DOHH2 (cell line): ENCODE data around the gene ONECUT2.
"Not testable (repeated sequence)": the region's sequence is repeated elsewhere in the genome, so short reads cannot be mapped to it uniquely, and the experiment has no call there.

Experiments
- H3F3A ChIP-seq: fragments of 200-600 bp; sonication (generic), shearing (Covaris generic); 2 replicates; pipeline ENCODE4 v1.6.0; 2016; ENCODE audit warnings: antibody characterized with exemption, mild to moderate bottlenecking; ENCODE audit not compliant: control insufficient read depth, insufficient read depth
- H3K27ac ChIP-seq: fragments of 200-600 bp; sonication (generic); 2 replicates; pipeline ENCODE4 v1.5.1; 2014; ENCODE audit warnings: low read depth, mild to moderate bottlenecking, low read length, moderate library complexity
- H3K27me3 ChIP-seq: fragments of 200-600 bp; sonication (generic); 2 replicates; pipeline ENCODE4 v1.6.1; 2014; ENCODE audit warnings: mild to moderate bottlenecking, low read length, mixed read lengths; ENCODE audit not compliant: control insufficient read depth
- H3K36me3 ChIP-seq: fragments of 200-600 bp; sonication (generic); 2 replicates; pipeline ENCODE4 v1.6.1; 2014; ENCODE audit warnings: mild to moderate bottlenecking, low read length, moderate library complexity, mixed read lengths; ENCODE audit not compliant: control insufficient read depth
- H3K4me1 ChIP-seq: fragments of 200-600 bp; sonication (generic); 2 replicates; pipeline ENCODE4 v1.6.1; 2014; ENCODE audit warnings: mild to moderate bottlenecking, low read length, mixed read lengths; ENCODE audit not compliant: control insufficient read depth
- H3K4me2 ChIP-seq: fragments of 200-600 bp; sonication (generic); 2 replicates; pipeline ENCODE4 v1.6.0; 2014; ENCODE audit warnings: mild to moderate bottlenecking, low read length, moderate library complexity
- H3K4me3 ChIP-seq: fragments of 200-600 bp; sonication (generic); 2 replicates; pipeline ENCODE4 v1.5.1; 2014; ENCODE audit warnings: mild to moderate bottlenecking, low read length, mixed read lengths
- H3K79me2 ChIP-seq: fragments of 200-600 bp; sonication (generic); 2 replicates; pipeline ENCODE4 v1.6.1; 2014; ENCODE audit warnings: mild to moderate bottlenecking, low read length, mixed read lengths; ENCODE audit not compliant: control insufficient read depth
- H3K9me2 ChIP-seq: fragments of 200-600 bp; sonication (generic); replicated peaks from 2 replicates; pipeline ENCODE4 v1.6.1; 2014; ENCODE audit warnings: mild to moderate bottlenecking, low read length, mixed read lengths; ENCODE audit not compliant: control insufficient read depth
- H3K9me3 ChIP-seq: fragments of 200-600 bp; sonication (generic); 2 replicates; pipeline ENCODE4 v1.6.1; 2014; ENCODE audit warnings: antibody characterized with exemption, low read length, mixed read lengths; ENCODE audit not compliant: control insufficient read depth, insufficient read depth
- H4K20me1 ChIP-seq: fragments of 200-600 bp; sonication (generic); 2 replicates; pipeline ENCODE4 v1.6.0; 2014; ENCODE audit warnings: low read depth, mild to moderate bottlenecking, antibody characterized with exemption, low read length, moderate library complexity; ENCODE audit not compliant: control insufficient read depth, insufficient read depth
- EZH2phosphoT487 ChIP-seq: fragments of 200-600 bp; sonication (generic); IDR thresholded peaks from 2 replicates; pipeline ENCODE4 v1.6.1; 2017; ENCODE audit warnings: borderline replicate concordance, mild to moderate bottlenecking, antibody characterized with exemption, low read length, moderate library complexity, mixed read lengths
- TF ChIP-seq, protein P1 (sequence below): fragments of 200-600 bp; sonication (generic); IDR thresholded peaks from one replicate; pipeline ENCODE4 v1.5.1; 2014; ENCODE audit warnings: antibody characterized with exemption, mild to moderate bottlenecking, low read depth, low read length; ENCODE audit not compliant: poor library complexity, severe bottlenecking

ONECUT2 gene

DNA sequence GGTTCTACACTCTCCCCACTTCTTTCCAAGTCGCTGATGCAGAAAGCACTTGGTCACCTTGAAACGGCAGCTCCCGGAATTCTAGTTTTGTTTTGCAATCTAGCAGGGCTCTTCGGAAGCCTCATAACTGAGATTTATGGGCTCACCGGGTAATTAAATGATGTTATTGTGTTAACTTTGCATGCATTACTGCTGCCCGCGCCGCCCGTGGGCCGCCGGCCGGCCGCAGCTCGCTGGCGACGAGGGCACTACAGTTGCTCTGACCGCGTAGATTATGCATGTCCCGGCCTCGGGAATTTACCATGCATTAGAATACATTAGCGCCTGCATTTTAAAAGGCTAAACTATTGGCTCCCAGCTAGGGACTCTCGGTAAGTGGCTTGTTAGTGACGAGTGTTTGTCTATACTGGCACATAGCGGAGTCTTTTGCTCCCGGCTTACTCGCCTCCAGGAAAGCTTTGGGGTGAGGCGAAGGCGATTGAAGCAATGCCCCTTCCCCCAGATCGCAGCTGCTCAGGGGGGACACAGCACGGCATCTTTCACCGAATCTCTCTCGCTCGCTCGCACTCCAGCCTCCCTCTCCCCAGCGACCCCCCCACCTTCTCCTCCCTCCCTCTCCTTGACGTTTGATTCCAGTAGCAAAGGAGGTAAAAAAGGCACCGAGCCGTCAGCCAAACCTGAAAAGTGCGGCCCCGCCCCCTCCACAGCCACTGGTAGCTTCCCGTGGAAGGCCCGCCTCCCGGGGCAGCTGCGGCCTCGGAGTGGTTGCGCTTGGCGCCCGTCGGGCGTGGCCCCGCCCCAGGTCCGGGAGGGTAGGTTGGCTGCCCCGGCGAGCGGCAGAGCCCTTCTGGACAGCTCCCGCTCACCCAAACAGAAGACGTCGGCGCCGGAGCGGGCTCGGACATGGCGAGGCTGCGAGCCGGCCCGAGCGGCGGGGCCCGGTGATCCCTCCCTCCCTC lies at the start of gene ONECUT2:
TSS of gene ONECUT2 (plus strand) at position 839 of the 959 bp plus-strand sequence. CDS start 343 bp downstream, outside the sequence.
- no peaks in the 10 kb centered on the region for H4K20me1 ChIP-seq
- H3K4me1 ChIP-seq: no peaks in the 10 kb centered on the region
- peaks cover 17% of the 10 kb centered on the region for H3K27me3 ChIP-seq
- no peaks in the 10 kb centered on the region for H3K79me2 ChIP-seq
- H3K36me3 ChIP-seq: no peaks in the 10 kb centered on the region
- H3F3A ChIP-seq: no peaks in the 10 kb centered on the region
- H3K27ac ChIP-seq: no peak within 1 kb of the TSS
- H3K9me3 ChIP-seq: peaks cover 10% of the 10 kb centered on the region
- no peaks in the 10 kb centered on the region for H3K9me2 ChIP-seq
- no peak for TF ChIP-seq EZH2phosphoT487
- TF ChIP-seq, protein P1, sequence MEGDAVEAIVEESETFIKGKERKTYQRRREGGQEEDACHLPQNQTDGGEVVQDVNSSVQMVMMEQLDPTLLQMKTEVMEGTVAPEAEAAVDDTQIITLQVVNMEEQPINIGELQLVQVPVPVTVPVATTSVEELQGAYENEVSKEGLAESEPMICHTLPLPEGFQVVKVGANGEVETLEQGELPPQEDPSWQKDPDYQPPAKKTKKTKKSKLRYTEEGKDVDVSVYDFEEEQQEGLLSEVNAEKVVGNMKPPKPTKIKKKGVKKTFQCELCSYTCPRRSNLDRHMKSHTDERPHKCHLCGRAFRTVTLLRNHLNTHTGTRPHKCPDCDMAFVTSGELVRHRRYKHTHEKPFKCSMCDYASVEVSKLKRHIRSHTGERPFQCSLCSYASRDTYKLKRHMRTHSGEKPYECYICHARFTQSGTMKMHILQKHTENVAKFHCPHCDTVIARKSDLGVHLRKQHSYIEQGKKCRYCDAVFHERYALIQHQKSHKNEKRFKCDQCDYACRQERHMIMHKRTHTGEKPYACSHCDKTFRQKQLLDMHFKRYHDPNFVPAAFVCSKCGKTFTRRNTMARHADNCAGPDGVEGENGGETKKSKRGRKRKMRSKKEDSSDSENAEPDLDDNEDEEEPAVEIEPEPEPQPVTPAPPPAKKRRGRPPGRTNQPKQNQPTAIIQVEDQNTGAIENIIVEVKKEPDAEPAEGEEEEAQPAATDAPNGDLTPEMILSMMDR: no peak
- no peak within 1 kb of the TSS for H3K4me2 ChIP-seq
- no peak within 1 kb of the TSS for H3K4me3 ChIP-seq

DNA sequence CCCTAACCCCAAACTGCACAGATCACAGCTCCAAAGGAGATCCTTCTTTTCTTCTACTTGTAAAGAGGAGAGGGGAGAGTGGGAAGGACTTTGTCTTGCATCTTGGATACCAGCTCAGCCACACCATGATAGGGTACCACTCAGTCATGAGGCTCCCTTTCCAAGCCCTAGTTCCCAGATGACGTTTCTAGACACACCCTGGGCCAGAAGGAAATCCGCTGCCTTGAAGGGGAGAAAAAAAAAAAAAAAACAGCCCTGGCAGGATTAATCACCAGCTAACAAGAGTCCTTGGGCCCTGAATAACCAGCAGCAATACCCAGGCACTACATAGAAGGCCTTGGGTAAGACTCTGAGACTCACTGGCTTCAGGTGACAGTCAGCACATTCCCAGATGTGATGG lies 45.9 kb upstream of the ONECUT2 start:
- H3K9me3 ChIP-seq: no peaks in the 10 kb centered on the region
- no peaks in the 10 kb centered on the region for H4K20me1 ChIP-seq
- no peak overlapping the region for H3K4me2 ChIP-seq
- H3K36me3 ChIP-seq: no peaks in the 10 kb centered on the region
- no peak overlapping the region for H3K27ac ChIP-seq
- H3F3A ChIP-seq: no peaks in the 10 kb centered on the region
- H3K9me2 ChIP-seq: no peaks in the 10 kb centered on the region
- no peak for TF ChIP-seq EZH2phosphoT487
- TF ChIP-seq, protein P1: no peak
- no peaks in the 10 kb centered on the region for H3K4me1 ChIP-seq
- H3K4me3 ChIP-seq: no peak overlapping the region
- H3K27me3 ChIP-seq: no peaks in the 10 kb centered on the region
- H3K79me2 ChIP-seq: no peaks in the 10 kb centered on the region

DNA sequence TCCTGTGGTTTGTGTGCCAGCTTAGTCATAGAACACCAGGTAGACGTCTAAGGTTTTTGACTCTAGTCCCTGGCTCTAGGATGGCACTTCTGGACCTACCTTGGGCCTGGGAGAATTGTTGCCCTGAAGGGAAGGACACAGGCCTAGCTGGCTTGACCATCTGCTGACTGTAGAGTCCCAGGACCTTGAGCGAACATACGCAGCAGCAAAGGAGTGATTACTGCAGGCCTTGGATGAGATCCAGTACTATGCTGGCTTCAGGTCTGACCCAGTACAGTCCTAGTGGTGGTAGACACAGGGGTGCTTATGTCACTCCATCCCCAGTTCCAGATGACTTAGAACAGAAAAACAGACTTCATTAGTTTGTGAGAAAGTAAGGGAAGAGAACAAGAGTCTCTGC lies 45.1 kb upstream of the ONECUT2 start:
- no peaks in the 10 kb centered on the region for H3K36me3 ChIP-seq
- H3K79me2 ChIP-seq: no peaks in the 10 kb centered on the region
- H3K9me3 ChIP-seq: no peaks in the 10 kb centered on the region
- H3K4me1 ChIP-seq: no peaks in the 10 kb centered on the region
- no peak overlapping the region for H3K4me2 ChIP-seq
- H3K27ac ChIP-seq: no peak overlapping the region
- H3K27me3 ChIP-seq: no peaks in the 10 kb centered on the region
- H3K4me3 ChIP-seq: no peak overlapping the region
- TF ChIP-seq EZH2phosphoT487: no peak
- TF ChIP-seq, protein P1: no peak
- no peaks in the 10 kb centered on the region for H4K20me1 ChIP-seq
- H3F3A ChIP-seq: no peaks in the 10 kb centered on the region
- no peaks in the 10 kb centered on the region for H3K9me2 ChIP-seq

DNA sequence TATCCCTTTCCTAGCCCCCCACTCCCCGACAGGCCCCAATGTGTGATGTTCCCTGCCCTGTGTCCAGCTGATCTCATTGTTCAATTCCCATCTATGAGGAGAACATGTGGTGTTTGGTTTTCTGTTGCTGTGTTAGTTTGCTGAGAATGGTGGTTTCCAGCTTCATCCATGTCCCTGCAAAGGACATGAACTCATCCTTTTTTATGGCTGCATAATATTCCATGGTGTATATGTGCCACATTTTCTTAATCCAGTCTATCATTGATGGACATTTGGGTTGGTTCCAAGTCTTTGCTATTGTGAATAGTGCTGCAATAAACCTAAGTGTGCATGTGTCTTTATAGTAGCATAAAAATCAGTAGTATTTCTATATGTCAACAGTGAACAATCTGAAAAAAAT lies 40.4 kb upstream of the ONECUT2 start:
- H3K27me3 ChIP-seq, H3K4me3 ChIP-seq, H3K9me2 ChIP-seq, H3K9me3 ChIP-seq, H4K20me1 ChIP-seq, H3K27ac ChIP-seq, H3K4me1 ChIP-seq, H3F3A ChIP-seq, H3K36me3 ChIP-seq, H3K4me2 ChIP-seq, H3K79me2 ChIP-seq: not testable (repeated sequence)

DNA sequence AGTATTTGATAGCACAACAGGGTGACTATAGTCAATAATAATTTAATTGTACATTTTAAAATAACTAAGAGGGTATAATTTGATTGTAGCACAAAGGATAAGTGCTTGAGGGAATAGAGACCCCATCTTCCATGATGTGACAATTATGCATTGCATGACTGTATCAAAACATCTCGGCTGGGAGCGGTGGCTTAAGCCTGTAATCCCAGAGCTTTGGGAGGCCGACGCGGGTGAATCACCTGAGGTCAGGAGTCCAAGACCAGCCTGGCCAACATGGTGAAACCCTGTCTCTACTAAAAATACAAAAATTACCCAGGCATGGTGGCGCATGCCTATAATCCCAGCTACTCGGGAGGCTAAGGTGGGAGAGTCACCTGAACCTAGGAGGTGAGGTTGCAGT lies 38.3 kb upstream of the ONECUT2 start:
- H3K27me3 ChIP-seq, H3F3A ChIP-seq, H3K79me2 ChIP-seq, H3K4me3 ChIP-seq, H3K9me2 ChIP-seq, H3K4me2 ChIP-seq, H3K27ac ChIP-seq, H3K4me1 ChIP-seq, H4K20me1 ChIP-seq, H3K9me3 ChIP-seq, H3K36me3 ChIP-seq: not testable (repeated sequence)
